AG04450 (cell line): Measurements from ENCODE around the gene SORL1-AS1.
A peak's percentile ranks its signal among the peaks of the same experiment; 100 is the strongest.

Experiments used
- CTCF ChIA-PET: fragments of 300-600, 350-600 bp; formaldehyde crosslinking; extraction: SDS; loops from one replicate; lab custom pipeline; 2022; ENCODE audit warnings: antibody characterized with exemption, inconsistent platforms; lab: Charles Lee
- POLR2A ChIA-PET: fragments of 350-600 bp; formaldehyde crosslinking; extraction: SDS; loops from one replicate; lab custom pipeline; 2021; ENCODE audit warnings: antibody characterized with exemption, inconsistent platforms; lab: Yijun Ruan, JAX
- DNase-seq: peaks from one replicate; pipeline ENCODE4 v3.0.0-alpha.2; 2011; ENCODE audit warnings: low read depth, low spot score
- H3K27ac ChIP-seq: one replicate; pipeline ENCODE4 v1.5.1; 2012; ENCODE audit warnings: low read depth, low read length, control low read depth
- H3K27me3 ChIP-seq: one replicate; pipeline ENCODE4 v1.6.0; 2012; ENCODE audit warnings: low read length; ENCODE audit not compliant: control insufficient read depth, insufficient read depth
- H3K4me3 ChIP-seq: 2 replicates; pipeline ENCODE4 v1.5.1; 2011; ENCODE audit warnings: mild to moderate bottlenecking, low read depth, low read length, control low read depth
- H3K9me3 ChIP-seq: 2 replicates; pipeline ENCODE4 v1.5.1; 2012; ENCODE audit warnings: low read length; ENCODE audit not compliant: control insufficient read depth, insufficient read depth
- TF ChIP-seq, protein P1 (sequence below): IDR thresholded peaks from 2 replicates; pipeline ENCODE4 v1.5.1; 2011; ENCODE audit warnings: low read depth, low read length, control low read depth, inconsistent platforms

SORL1-AS1 gene

DNA sequence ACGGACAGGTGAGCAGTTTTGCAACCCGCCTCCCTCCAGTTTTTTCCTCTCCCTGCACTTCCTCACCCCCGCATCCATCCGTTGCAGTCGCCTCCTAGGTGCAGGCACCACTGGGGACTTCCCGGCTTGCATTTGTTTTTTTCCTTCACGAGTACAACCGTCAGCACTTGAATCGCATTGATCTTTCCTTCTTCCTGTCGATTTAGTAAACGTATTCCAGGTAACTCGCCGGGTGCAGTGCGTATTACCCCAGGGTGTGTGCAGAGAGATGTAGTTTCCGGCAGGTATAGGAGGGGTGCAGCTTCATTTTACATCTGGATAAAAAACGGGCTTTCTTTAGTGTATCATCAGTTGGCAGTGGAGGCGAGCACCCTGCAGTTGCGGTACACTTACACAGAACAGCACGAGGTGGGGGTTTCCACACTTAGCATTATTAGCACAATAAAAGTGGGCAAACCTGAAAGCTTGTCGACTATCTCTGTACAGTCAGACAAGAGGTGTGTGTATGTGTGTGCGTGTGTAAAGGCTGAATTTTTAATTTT, at the start of gene SORL1-AS1:
SORL1-AS1 (minus strand) TSS at position 359 of the 542 bp plus-strand sequence.
- peaks cover 11% of the 10 kb centered on the region for H3K27me3 ChIP-seq
- H3K4me3 ChIP-seq = peak within 1 kb of the TSS; percentile 74
- CTCF ChIA-PET = interaction anchor here (0.8 to 1.7 kb wide), 4 partner anchors 10 to 68 kb away, joined by 3 to 8 read pairs (median 5); no protein-coding TSS in a partner anchor
- no peak within 1 kb of the TSS for H3K27ac ChIP-seq
- POLR2A ChIA-PET = no interaction called here
- no peaks in the 10 kb centered on the region; the same call in 1 of the 2 replicates for H3K9me3 ChIP-seq
- TF ChIP-seq, protein P1, sequence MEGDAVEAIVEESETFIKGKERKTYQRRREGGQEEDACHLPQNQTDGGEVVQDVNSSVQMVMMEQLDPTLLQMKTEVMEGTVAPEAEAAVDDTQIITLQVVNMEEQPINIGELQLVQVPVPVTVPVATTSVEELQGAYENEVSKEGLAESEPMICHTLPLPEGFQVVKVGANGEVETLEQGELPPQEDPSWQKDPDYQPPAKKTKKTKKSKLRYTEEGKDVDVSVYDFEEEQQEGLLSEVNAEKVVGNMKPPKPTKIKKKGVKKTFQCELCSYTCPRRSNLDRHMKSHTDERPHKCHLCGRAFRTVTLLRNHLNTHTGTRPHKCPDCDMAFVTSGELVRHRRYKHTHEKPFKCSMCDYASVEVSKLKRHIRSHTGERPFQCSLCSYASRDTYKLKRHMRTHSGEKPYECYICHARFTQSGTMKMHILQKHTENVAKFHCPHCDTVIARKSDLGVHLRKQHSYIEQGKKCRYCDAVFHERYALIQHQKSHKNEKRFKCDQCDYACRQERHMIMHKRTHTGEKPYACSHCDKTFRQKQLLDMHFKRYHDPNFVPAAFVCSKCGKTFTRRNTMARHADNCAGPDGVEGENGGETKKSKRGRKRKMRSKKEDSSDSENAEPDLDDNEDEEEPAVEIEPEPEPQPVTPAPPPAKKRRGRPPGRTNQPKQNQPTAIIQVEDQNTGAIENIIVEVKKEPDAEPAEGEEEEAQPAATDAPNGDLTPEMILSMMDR = no peak
- no peak for DNase-seq

DNA sequence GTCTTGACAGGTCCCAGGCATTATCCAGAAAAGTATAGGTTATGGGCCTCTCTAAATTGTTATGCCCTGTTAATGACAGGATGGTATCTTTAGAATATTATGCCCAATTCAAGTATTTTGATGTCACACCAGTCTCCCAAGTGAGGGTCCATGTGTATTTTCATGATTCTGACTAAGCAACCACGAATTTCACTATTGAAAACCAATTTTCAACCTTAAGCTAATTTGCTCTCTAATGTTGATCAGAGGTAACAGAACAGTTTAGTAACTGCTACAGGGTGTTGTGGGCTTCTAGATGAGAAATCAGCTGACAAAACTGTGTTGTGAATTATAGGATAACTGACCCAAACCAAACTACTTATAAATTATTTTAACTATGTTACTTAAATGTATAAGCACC, 48.0 kb upstream of the SORL1-AS1 start:
- Histone ChIP-seq H3K27ac (no peak overlapping the region), H3K9me3 (no peaks in the 10 kb centered on the region), H3K27me3 (no peaks in the 10 kb centered on the region), H3K4me3 (no peak overlapping the region)
- TF ChIP-seq, protein P1 = no peak
- DNase-seq = no peak
- ChIA-PET CTCF (no interaction called here), POLR2A (no interaction called here)

DNA sequence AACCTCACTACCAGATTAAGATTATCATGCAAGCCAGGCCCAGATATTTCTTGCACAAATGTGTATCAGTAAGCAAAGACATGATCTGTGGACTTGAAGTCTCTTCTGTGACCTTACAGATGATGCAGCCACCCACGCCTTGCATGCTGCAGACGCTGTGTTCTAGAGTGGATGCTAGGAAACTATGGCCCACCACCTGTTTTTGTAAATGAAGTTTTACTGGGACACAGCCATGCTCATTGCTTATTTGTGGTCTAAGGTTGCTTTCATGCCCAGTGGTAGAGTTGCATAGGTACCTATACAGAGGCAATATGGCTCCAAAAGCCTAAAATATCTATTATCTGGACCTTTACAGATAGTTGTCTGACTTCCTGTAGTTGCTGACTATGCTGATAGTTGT, 47.5 kb upstream of the SORL1-AS1 start:
- H3K9me3 ChIP-seq = no peaks in the 10 kb centered on the region
- TF ChIP-seq, protein P1 = no peak
- H3K27me3 ChIP-seq = no peaks in the 10 kb centered on the region
- ChIA-PET POLR2A (no interaction called here), CTCF (no interaction called here)
- no peak overlapping the region for H3K4me3 ChIP-seq
- DNase-seq = no peak
- H3K27ac ChIP-seq = no peak overlapping the region

DNA sequence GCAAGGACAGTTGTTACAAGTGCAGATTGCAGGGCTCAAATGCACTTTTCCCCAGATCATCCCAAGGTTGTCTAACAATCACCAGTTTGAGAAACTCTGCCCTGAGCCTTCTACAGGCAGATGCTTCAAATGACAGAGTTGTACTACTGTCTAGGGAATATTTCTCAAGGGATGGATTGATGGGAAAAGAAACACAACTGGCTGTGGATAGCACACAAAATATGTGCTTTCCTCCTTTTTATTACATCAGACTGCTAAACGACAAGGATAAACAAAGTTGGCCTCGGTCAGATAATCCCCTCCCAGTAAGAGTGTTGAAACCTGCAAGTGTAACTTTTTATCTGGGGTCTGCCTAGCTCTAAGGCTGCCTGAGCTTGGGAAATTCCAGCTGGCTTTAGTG, 46.6 kb upstream of the SORL1-AS1 start:
- POLR2A ChIA-PET = no interaction called here
- Histone ChIP-seq H3K27ac (no peak overlapping the region), H3K27me3 (no peaks in the 10 kb centered on the region), H3K4me3 (no peak overlapping the region), H3K9me3 (no peaks in the 10 kb centered on the region)
- no peak for DNase-seq
- TF ChIP-seq, protein P1 = no peak
- CTCF ChIA-PET = no interaction called here

DNA sequence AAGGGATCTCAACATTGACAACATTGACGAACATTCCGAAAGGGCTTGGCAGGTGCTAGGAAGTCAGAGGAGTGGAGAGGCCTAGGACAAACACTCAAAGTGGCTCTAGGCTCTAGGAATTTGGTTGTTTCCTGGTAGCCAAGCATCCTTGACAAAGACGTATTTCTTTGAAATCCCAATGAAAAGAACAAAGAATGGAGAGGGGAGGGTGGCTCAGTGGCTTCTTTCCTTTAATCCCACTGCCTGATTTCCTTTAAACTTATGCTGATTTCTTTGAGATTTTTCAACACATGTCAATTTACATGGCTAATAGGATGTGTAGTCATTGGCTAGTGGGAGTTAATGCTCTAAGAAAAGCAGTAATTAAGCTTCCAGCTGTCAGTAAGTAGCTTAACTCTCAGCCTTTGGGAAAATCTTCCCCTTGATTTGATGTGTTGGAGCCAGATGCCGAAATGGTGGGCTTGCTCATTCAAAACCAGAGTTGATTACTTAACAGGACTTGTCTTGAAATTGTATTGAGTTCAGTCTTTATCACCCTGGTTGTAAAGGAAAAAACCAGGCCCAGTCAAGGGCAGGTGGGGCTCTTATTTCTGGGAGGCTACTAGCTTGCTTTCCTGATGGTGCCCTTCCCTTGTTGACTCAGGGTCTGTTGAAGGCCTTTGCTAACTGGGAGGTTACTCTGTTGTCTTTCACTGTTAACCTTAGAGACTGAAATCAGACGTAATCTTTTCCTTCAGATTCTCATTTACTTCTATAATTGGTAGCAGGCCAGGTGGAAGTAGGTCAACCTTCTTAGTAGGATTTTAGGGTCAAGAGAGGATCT, 44.6 kb upstream of the SORL1-AS1 start:
- ChIA-PET POLR2A (no interaction called here), CTCF (no interaction called here)
- H3K9me3 ChIP-seq = no peaks in the 10 kb centered on the region
- no peak overlapping the region for H3K4me3 ChIP-seq
- H3K27ac ChIP-seq = no peak overlapping the region
- H3K27me3 ChIP-seq = no peaks in the 10 kb centered on the region
- no peak for DNase-seq
- TF ChIP-seq, protein P1 = no peak
